Kidney (tissue), 14 donors: Measurements from ENCODE around the gene WDR70. TPM values are rescaled to one million over a fixed set of nuclear protein-coding genes. Genes with fewer than 3 reads are reported as not detected.

Experiments
- DNase-seq, 5 donors: peaks; one replicate each; pipeline ENCODE4 v3.0.0-alpha.2; 2013 to 2020
- FAIRE-seq: peaks from 2 replicates; lab custom pipeline; 2012; peaks lifted over from hg19 to GRCh38; lab: Jason Lieb, UNC
- H3K27ac ChIP-seq, 2 donors: one replicate each; pipeline ENCODE4 v1.7.0; 2013; ENCODE audit warnings: low read depth in 2 of 2, low read length in 2 of 2, inconsistent platforms in 1 of 2
- H3K27me3 ChIP-seq: one replicate; pipeline ENCODE4 v1.7.1; 2013; ENCODE audit warnings: low read length, inconsistent platforms; ENCODE audit not compliant: control insufficient read depth, insufficient read depth
- H3K36me3 ChIP-seq, 3 donors: one replicate each; pipeline versions ENCODE4 v1.7.0 to v1.7.1; 2013; ENCODE audit warnings: low read length in 3 of 3, control low read depth in 1 of 3, inconsistent platforms in 1 of 3; ENCODE audit not compliant: insufficient read depth in 3 of 3, control insufficient read depth in 2 of 3
- H3K4me1 ChIP-seq, 3 donors: one replicate each; pipeline versions ENCODE4 v1.7.0 to v1.7.1; 2013; ENCODE audit warnings: low read length in 3 of 3, inconsistent platforms in 1 of 3, low read depth in 1 of 3; ENCODE audit not compliant: control insufficient read depth in 2 of 3, insufficient read depth in 2 of 3
- H3K4me3 ChIP-seq, 3 donors: one replicate each; pipeline versions ENCODE4 v1.7.0 to v1.8.1; 2013; ENCODE audit warnings: low read length in 3 of 3, control low read depth in 1 of 3, inconsistent platforms in 1 of 3
- H3K9ac ChIP-seq, 3 donors: one replicate each; pipeline versions ENCODE4 v1.7.0 to v1.7.1; 2013; ENCODE audit warnings: low read length in 3 of 3, control low read depth in 1 of 3, inconsistent platforms in 1 of 3
- H3K9me3 ChIP-seq, 3 donors: one replicate each; pipeline versions ENCODE4 v1.7.0 to v1.7.1; 2013; ENCODE audit warnings: low read length in 3 of 3, control low read depth in 1 of 3, inconsistent platforms in 1 of 3; ENCODE audit not compliant: control insufficient read depth in 2 of 3, insufficient read depth in 1 of 3
- CTCF ChIP-seq: IDR thresholded peaks from 3 replicates; pipeline ENCODE4 v1.5.1; 2012; ENCODE audit warnings: mild to moderate bottlenecking, moderate library complexity, borderline replicate concordance; ENCODE audit not compliant: insufficient read depth; ENCODE audit errors: extremely low read depth
- intact Hi-C: fragments of 100-400 bp; cut with DNase I; formaldehyde crosslinking; loops from one replicate; pipeline ENCODE4 v1.11.1; 2022
- polyA plus RNA-seq: library from polyadenylated mRNA; stranded (reverse); fragments of 350-450 nt; fragmentation: Illumina TruSeq; extraction: RNeasy Lipid Tissue Mini Kit (QIAGEN cat#74804); gene quantifications from one replicate; pipeline ENCODE4 v1.2.3, GENCODE V29; 2014; ENCODE audit warnings: low read depth, low replicate concordance; ENCODE audit not compliant: insufficient read depth
- total RNA-seq: library from RNA; stranded (reverse); fragmentation: NEBNext Ultra II Directional; extraction: Animal tissue kit (Norgen Biotek cat#: 25700); gene quantifications from one replicate; pipeline ENCODE4 v1.2.1, GENCODE V29; 2021
- donor health status: control.
- donor health status: control.
- donor health status: control.
- donor health status: control.
- donor health status: control.
- donor health status: DM: yes; HTN: yes; CAD: no.
- donor health status: Normal renal cell carcinoma (clear cell type).

The WDR70 gene
- total and polyA plus RNA-seq, 2 donors from 2014 or later, result 27.2 to 32.3 TPM

- intact Hi-C loops, result no loop called here
- DNase-seq, result no peak
Observed at GRCh38 chr5:37787742-37788141, 408.6 kb downstream of the WDR70 start.

GRCh38 chr5:37789991-37790390, 410.9 kb downstream of the WDR70 start:
- Histone ChIP-seq H3K27ac (no peak overlapping the region), H3K4me3 (no peak overlapping the region), H3K4me1 (no peaks in the 10 kb centered on the region), H3K27me3 (no peaks in the 10 kb centered on the region), H3K9ac (no peak overlapping the region), H3K36me3 (no peaks in the 10 kb centered on the region), H3K9me3 (peaks cover 0 to 8% (median 0%) of the 10 kb centered on the region in 3 donors)
- intact Hi-C loops, result no loop called here
- DNase-seq (no peak), FAIRE-seq (no peak)
- no peak for TF ChIP-seq CTCF

More at GRCh38 chr5:37787742-37788141, 408.6 kb downstream of the WDR70 start:
- Histone ChIP-seq H3K9me3 (no peaks in the 10 kb centered on the region), H3K27ac (no peak overlapping the region), H3K27me3 (no peaks in the 10 kb centered on the region), H3K4me1 (no peaks in the 10 kb centered on the region), H3K36me3 (no peaks in the 10 kb centered on the region), H3K9ac (no peak overlapping the region), H3K4me3 (no peak overlapping the region)
- TF ChIP-seq CTCF, result no peak
- FAIRE-seq, result no peak

GRCh38 chr5:37791321-37791720, 412.2 kb downstream of the WDR70 start:
- TF ChIP-seq CTCF, result no peak
- Histone ChIP-seq H3K27ac (no peak overlapping the region), H3K9ac (no peak overlapping the region), H3K36me3 (no peaks in the 10 kb centered on the region), H3K4me3 (no peak overlapping the region), H3K4me1 (no peaks in the 10 kb centered on the region), H3K27me3 (no peaks in the 10 kb centered on the region), H3K9me3 (peaks cover 0 to 15% (median 0%) of the 10 kb centered on the region in 3 donors)
- no peak for FAIRE-seq
- intact Hi-C loops, result no loop called here
- DNase-seq, result no peak
